ENCODE results near the gene EIF4B. TPM values are rescaled to one million over a fixed set of nuclear protein-coding genes. Genes with fewer than 3 reads are reported as not detected.

Gene EIF4B
- total RNA-seq, 1 experiment from 2014 or later: 314 TPM

DNA sequence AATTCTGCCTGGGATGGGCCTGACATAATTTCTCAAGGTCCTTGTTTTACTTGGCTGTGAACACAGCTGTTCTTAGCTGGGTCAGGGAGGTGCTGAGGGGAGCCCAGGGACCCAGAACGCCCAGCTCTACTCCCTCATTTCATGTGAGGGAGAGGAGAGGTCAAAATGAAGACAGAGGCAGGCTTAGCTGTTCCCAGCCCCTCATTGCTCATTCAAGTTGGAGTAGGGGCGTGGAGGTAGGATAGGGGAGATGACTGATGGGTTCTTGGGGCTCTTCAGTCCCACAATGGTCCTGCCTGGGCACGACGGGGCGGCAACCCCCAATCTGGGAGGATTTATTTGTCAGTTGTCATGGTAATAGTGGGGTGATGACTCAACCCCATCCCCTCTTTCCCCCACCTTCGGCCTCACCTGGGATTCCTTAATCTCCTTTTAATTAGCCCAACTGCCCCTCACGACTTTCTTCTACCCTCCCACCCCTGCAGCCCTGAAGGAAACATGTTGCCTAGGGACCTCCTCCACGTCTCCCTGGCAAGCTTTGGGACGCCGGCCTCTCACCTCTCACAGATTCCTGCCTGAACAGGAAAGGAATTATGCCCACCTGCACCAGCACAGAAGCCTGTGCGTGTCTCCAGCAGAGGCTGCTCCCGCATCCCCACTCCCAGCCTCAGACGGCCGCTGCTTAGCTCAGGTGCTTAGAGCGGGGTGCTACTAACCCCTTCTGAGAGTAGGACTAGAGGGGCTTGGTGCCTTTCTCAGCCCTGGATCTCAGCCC lies 62.7 kb downstream of the EIF4B start:
- no peak for DNase-seq (ENCODE audit: low spot score)

DNA sequence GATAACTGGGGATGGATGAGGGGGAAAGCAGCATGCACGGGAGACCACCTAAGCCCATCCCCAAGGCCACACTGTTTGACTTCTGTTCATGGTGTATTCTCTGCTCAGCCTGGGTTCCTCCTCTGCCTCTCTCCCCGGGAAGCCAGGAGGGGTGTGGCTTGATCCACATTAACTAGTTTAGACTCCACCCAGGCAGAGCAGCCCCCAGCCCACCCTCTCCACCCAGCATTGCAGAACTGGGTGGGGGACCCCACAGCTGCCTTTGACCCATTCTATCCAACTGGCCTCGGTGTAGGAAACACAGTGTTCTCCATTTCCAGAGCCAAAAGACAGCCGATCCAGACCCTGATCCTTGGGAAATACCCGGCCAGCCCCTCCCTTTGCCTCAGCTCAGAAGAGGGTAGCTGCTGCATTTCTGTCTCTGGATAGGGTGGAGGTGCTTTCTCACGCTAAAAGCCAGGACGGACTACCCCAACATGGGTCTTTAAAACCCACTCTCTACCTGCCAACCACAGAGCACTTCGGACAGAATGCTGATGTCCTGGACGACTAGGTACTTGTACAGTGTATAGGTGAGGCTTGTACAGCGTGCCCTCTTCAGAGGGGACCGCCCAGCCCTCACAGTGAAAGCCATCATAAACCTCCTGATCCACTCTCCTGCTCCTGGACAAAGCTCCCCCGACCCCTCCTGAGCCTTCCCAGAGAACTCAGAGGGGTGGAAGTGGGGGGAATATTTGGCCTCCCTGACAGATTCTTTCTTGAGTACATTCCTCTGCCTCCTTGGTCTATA lies 63.6 kb downstream of the EIF4B start:
- DNase-seq (ENCODE audit: low spot score): no peak

DNA sequence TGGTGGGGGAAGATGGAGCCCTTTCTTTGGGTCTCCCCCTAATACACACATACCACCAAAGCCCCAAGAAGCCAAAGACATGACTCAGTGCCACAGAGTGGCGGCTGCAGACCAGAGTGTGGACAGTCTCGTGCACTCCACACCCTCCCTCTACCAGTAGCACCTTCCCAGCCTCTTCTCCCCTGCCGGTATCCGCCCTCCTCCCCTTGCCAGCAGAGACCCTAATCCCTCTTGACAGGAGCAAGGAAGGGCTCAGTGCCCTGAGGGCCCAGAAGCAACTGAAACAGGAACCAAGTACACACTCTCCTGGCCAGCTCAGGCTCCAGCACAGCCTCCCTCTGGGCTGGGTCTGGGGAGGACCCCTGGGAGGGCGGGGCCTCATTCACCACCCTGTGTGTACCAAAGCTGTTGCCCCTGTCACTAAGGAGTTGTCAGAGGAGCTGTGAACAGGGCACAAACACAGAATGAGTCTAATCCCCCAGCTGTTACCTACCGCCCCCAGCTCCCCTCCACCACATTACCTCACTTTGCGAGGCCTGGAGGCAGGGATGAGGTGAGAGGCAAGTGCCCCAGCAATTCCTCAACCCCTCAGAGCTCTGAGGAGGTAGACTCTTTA lies 64.7 kb downstream of the EIF4B start:
- DNase-seq (ENCODE audit: low spot score): no peak

DNA sequence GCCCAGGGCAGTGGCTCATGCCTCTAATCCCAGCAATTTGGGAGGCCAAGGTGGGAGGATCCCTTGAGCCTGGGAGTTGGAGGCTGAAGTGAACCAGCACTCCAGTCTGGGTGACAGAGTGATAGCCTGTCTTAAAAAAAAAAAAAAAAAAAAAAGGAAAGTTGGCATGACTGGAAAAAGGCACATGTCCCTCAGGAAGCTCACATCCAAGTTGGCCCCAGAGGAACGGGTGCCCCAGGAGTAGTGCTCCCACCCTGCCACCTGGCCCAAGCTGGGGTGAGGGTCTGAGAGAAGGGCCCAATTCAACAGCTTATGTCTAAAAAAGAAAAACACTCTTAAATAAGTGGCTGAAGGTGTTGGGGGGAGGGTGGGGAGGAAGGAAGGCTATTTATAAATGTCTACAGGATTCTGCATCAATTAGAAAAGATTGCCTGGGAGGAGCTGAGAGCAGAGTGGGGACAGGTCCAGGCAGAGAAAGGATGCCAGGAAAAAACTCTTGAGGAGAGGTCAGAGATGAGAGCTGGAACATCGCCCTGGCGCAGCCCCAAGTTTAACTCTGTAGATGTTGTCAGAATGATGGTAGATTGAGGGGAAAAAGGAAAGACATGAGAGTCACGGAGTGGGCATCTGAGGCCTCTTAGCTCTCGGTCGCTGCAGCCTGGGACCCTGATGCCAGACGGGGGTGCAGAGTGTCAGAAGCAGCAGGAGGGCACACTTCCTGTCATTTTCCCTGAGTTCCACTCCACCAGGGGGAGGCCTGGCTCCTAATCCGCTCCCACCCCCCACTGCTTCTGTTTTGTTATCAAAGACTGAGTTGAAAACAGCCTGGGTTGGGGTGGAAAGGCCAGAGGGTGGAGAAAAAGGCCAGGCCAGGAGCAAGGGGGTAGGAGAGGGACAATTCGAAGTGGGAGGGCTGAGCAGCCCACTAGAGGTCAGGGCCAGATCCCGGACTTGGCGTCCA lies 65.6 kb downstream of the EIF4B start:
- DNase-seq (ENCODE audit: low spot score): no peak

DNA sequence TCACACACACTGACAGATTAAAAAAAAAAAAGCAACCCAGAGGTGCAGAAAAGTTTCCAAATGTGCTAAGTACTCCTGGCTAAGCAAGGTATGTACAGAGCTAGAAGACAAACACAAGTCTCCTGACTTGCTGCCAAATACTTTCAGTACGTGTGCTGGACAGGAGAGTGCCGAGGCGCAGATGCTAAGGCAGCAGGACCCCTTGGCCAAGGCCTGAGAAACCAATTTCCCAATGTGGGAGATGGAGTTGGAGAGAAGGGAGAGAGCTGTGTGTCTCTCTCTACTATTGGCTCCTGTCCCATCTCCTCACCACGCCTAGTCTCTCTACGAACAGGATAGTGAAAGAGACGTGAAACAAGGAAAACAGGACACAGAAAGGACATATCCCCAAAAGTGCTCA lies 67.6 kb downstream of the EIF4B start:
- no peak for DNase-seq (ENCODE audit: low spot score)

DNA sequence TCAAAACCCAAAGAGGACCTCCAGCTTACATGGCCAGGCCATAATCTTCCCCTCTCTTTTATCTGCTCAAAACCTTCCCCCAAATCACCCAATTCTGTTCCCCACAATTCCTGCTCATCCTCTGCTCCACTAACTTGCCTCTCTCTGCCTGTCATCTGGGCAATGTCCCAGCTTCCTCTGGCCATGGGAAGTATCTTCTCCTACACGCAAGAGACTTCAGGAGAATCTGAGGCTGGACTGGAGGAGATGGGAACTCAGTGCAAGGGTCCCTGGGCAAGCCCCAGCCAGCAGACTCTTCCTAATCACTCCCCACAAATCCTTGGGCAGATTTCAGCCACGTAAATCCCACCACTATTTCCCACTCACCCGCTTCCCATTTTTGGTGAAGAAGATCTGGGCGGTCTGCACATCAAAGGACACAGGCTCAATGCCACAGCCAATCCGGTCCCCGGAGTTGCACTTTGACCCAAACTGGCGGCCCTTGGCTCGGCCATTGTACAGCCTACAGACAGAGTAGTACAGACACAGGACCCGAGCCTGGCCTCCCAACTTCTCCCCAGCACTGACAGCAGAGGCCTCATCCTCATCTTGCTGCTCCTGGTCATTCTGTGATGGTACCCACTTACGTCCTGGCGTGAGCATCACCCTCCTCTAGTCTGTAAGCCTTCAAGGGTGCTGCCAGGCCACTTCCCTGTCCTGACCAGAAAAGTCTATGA lies 68.2 kb downstream of the EIF4B start:
- DNase-seq (ENCODE audit: low spot score): no peak

DNA sequence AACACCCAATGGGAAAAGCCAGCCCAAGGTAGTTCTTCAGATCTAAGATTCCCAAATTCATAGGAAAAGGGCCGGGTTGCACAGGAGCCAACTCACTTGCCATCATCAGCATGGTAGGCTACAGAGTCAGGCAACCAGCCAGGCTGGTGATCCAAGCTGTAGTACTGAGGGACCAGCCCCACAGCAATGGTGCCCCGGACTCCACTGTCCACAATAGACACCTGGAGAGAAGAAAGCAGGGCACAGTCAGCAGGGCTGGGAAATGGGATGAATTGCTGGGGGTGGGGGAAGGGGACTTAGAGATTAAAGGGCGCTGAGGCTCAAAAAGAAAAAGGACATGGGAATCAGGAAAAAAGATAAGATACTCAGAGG lies 68.7 kb downstream of the EIF4B start:
- no peak for DNase-seq (ENCODE audit: low spot score)

DNA sequence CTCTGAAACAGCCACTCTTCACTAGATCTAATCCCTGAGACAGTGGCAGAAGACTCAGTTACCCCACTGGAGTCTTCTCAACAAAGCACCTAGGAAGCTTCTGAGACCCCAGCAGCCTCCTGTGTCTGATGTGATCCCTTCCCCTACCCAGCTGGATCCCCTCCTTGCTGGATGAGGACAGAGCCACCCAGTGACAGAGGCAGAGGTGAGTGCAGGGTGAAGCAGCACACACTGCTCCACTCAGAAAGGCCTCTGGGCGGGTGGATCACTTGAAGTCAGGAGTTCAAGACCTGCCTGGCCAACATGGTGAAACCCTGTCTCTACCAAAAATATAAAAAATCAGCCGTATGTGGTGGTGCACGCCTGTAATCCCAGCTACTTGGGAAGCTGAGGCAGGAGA lies 70.2 kb downstream of the EIF4B start:
- no peak for DNase-seq (ENCODE audit: low spot score)

DNA sequence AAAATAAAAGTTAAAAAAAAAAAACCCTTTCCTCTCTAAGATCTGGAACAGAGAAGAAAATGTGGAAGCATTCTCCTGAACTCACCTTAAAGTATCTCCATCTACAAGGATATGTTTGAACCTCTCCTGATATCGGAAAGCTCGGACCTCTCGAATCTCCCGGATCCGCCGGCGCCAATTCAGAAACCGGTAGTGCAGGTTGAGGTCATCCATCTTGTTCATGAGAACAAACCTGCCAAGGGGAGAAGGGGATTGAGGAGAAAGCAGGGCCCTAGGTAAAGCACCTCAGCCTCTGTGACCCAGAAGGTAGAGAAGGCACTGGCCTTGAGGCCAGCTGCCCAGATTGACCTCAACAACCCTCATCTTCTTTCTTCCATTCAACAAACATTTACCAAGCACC lies 70.8 kb downstream of the EIF4B start:
- no peak for DNase-seq (ENCODE audit: low spot score)

DNA sequence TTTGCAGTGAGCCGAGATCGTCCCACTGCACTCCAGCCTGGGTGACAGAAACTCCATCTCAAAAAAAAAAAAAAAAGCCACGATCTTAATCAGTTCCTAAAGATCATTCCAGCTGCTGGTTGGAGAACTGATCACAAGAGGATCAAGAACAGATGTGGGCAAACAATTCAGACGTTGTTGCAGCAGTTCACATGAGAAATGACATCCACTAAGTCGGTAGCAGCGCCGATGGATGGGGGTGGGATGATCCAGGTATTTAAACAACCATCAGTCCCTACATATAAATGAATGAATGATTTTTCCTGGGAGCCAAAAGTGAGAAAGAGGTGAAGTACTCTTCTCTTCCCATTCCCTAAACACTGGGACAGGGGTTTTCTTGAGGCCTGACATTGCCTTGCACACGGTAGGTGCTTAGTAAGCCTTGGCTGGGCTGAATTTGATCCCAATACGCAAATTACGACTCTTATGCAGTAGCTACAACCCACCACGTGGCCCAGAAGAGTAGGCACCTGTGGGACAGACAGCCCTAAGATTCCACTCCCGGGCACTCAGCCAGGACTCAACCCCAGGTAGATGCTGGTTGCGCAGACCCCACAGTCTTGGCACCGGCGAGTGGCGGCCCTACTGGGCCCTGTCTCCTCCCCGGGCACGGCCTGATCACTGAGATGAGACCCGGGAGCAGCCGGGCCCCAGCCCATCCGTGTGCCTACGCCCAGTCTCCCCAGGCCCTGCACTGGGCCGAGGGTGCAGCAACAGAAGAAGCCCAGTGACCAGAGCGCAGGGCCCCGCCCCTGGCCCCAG lies 72.4 kb downstream of the EIF4B start:
- no peak for DNase-seq (ENCODE audit: low spot score)

DNA sequence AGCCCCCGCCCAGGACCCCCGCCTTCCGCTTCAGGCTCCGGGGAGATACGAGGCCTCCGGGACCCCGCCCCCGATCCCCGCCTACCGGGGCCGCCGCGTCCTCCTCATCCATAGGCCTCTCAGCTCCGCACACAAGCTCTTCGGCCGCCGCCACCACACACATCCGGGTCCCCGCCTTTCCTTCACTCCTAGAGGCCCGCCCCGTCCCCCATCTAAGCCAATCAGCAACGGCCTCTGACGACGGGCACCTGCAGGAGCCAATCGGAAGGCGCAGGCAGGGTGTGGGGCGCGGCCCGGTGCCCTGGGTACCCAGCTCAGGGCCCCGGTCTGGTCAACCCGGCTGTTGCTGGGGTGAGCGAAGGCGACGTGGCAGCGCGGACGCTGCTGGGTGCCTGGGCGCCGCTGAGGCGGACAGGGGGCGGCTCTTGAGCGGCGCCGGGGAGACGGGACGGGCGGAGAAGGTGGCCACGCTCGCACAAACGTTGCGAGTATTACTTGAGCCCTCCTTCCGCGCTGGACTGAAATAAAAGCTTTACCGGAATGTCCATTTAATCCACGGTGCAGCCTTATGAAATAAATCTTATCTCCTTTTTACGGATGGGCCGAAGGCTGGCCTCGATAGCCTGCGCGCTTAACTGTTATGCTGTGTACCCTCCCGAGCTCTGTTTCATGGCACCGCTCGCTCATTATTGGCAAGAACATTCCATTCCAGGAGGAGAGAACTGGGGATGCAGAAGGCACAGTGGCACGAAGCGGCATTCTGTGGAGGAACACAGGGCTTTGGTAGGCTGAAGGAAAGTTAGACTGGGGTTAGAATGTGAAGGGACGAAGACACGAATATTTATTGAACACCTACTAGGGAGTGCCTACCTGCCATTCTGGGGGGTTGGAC lies 73.2 kb downstream of the EIF4B start, which contains the start of gene SPRYD3:
Gene SPRYD3, minus strand, starts transcription at position 165 of the 892 bp plus-strand sequence. Its CDS starts 57 bp downstream, at position 108.
- peak; percentile 91 for DNase-seq (ENCODE audit: low spot score)

DNA sequence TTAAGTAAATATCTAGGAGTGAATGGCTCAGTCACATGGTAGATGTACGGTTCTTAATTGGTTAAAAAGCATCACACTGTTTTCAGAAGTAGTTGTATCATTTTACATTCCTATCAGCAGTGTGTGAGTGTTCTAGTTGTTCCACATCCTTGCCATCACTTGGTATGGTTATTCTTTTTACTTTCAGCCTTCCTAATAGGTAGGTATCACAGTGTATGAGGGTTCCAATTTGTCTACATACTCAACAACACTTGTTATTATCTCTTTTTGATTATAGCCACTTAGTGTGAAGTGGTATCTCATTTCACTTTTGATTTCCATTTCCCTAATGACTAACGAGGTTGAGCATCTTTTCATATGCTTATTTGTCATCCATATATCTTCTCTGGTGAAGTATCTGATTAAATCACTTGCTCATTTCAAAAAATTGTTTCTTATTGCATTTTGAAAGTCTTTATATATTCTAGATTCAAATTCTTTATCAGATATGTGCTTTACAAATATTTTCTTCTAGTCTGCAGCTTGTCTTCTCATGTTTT lies 76.5 kb downstream of the EIF4B start:
- no peak for DNase-seq (ENCODE audit: low spot score)

DNA sequence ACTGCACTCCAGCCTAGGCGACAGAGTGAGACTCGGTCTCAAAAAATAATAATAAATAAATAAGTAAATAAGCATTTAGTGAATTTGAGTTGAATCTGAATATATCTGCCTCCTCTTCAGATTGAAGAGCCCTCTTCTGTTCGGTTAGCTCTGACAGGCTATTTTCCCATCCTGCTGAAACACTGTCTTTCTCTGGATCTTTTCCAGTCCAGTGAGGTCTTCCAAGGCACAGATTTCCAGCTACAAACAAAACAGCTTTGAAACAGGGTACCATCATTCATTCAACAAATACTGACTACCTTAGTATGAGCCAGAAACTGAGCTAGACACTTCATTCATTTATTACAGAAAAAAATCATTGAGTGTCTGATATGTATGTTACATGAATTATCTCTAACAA lies 80.1 kb downstream of the EIF4B start:
- no peak for DNase-seq (ENCODE audit: low spot score)

DNA sequence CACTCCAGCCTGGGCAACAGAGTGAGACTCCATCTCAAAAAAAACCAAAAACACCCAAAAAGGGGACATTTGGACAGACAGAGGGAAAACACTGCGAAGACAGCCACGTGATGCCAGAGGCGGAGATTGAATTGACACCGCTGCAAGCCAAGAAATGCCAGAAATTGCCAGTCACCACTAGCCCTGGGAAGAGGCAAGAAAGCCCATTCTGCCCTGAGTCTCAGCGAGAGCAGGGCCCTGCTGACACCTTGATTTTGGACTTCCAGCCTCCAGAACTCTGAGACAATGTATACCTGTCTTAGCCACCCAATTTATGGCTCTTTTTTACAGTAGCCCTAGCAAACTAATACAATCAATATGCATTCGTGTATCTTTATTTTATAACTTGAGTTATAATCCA lies 83.8 kb downstream of the EIF4B start:
- no peak for DNase-seq (ENCODE audit: low spot score)

DNA sequence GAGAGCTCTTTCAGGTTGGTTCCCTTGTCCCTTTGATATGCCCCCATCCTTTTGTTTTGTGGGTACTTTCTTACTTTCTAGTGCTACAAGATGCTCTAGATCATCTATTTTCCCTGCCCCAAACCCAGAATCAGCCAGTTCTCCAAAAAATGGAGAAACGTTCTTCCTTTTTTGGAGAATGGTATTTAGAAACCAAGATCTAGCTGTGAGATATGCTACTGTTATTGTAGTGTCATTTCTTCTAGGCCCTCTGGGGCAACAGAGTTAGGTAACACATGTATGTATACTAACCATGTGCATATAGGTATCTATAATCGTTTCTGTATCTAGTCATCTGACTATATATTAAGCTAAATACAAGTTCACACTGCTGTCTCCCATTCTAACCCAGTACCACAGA lies 84.3 kb downstream of the EIF4B start:
- DNase-seq (ENCODE audit: low spot score): no peak

DNA sequence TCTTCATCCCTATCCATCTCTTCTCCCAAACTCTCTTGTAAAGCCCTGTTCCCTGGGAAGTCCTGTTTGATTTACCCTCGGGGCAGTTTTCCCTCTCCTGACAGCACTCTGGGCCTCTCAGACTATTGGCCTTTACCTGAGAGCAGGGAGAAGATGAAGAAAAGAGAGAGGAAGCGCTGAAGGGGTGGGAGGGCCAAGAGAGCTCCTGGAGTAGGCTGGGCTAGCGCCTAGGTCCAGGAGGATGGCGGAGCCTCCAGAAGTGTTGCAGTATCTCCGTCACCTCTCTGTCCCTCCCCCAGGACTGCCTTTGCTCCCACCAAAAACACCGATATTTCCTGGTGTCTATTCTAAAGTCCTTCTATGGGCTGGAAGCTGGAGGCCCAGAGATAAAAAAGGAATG lies 85.5 kb downstream of the EIF4B start:
- DNase-seq (ENCODE audit: low spot score): no peak

Data from A172 (cell line).